GM12892 (cell line): ENCODE results near the gene SULT1A1.

Source experiments
- POLR2AphosphoS5 ChIP-seq: IDR thresholded peaks from 2 replicates; pipeline ENCODE4 v1.6.1; 2011; ENCODE audit warnings: low read depth, low read length, control low read depth
- TAF1 ChIP-seq: IDR thresholded peaks from 2 replicates; pipeline ENCODE4 v1.6.1; 2011; ENCODE audit warnings: low read depth, mild to moderate bottlenecking, control low read depth, low read length, borderline replicate concordance

- TF ChIP-seq POLR2AphosphoS5 (no peak), TAF1 (no peak)
Measured at GRCh38 chr16:28589069-28589468, 20.8 kb downstream of the SULT1A1 start.
